WTC11 (cell line): Measurements from ENCODE around the gene GRAMD1B. TPM values are rescaled to one million over a fixed set of nuclear protein-coding genes. Genes with fewer than 3 reads are reported as not detected.

Source experiments
- ATAC-seq: fragments of 200-7000 bp; cut with Tn5 transposase; 2 replicates; pipeline ENCODE4 v1.10.0; 2021; ENCODE audit warnings: mild to moderate bottlenecking, moderate library complexity
- CTCF ChIA-PET: fragments of 300-600 bp; sonication (Branson Sonifier 250); formaldehyde crosslinking; loops from one replicate; lab custom pipeline; 2021; ENCODE audit warnings: antibody characterized with exemption; lab: Charles Lee
- POLR2A ChIA-PET: fragments of 350-600 bp; sonication (Branson Sonifier 250); formaldehyde crosslinking; loops from one replicate; lab custom pipeline; 2021; ENCODE audit warnings: antibody characterized with exemption; lab: Charles Lee
- DNase-seq: peaks from one replicate; pipeline ENCODE4 v3.0.0; 2021; ENCODE audit warnings: low spot score
- H3K27ac Mint-ChIP-seq: 2 replicates; pipeline ENCODE4 v1.8.0; 2021; ENCODE audit warnings: mixed read lengths
- H3K27me3 Mint-ChIP-seq: 2 replicates; pipeline ENCODE4 v1.8.0; 2021; ENCODE audit warnings: low read depth, mild to moderate bottlenecking, moderate library complexity, mixed read lengths
- H3K36me3 Mint-ChIP-seq: 2 replicates; pipeline ENCODE4 v1.8.0; 2021; ENCODE audit warnings: mixed read lengths
- H3K4me1 Mint-ChIP-seq: 2 replicates; pipeline ENCODE4 v1.8.0; 2022; ENCODE audit warnings: mixed read lengths
- H3K4me3 Mint-ChIP-seq: 2 replicates; pipeline ENCODE4 v1.8.0; 2021; ENCODE audit warnings: mild to moderate bottlenecking, moderate library complexity, mixed read lengths
- H3K9me3 Mint-ChIP-seq: 2 replicates; pipeline ENCODE4 v1.8.0; 2021; ENCODE audit warnings: mixed read lengths
- SMAD3 ChIP-seq: sonication (generic); formaldehyde crosslinking; IDR thresholded peaks from 2 replicates; pipeline ENCODE4 v1.8.0; 2022; ENCODE audit warnings: missing genetic modification reagents, mild to moderate bottlenecking, borderline replicate concordance
- ZBTB21 ChIP-seq: sonication (generic); formaldehyde crosslinking; IDR thresholded peaks from 2 replicates; pipeline ENCODE4 v1.8.1; 2023; ENCODE audit warnings: mild to moderate bottlenecking, missing genetic modification reagents, borderline replicate concordance
- ZNF396 ChIP-seq: fragments of 250-450 bp; sonication (Bioruptor Pico); IDR thresholded peaks from 2 replicates; pipeline ENCODE4 v1.8.0; 2021; ENCODE audit warnings: mild to moderate bottlenecking, moderate library complexity, borderline replicate concordance
- ZNF416 ChIP-seq: fragments of 250-450 bp; sonication (Bioruptor Pico); IDR thresholded peaks from 2 replicates; pipeline ENCODE4 v1.9.0; 2021; ENCODE audit warnings: mild to moderate bottlenecking, inconsistent platforms
- total RNA-seq: library from RNA; stranded (reverse); gene quantifications from 3 replicates; pipeline ENCODE4 v1.2.3, GENCODE V29; 2021
- TF ChIP-seq, protein P1 (sequence below): sonication (generic); formaldehyde crosslinking; IDR thresholded peaks from 2 replicates; pipeline ENCODE4 v1.8.1; 2023; ENCODE audit warnings: mild to moderate bottlenecking, missing genetic modification reagents
- TF ChIP-seq, protein P2 (sequence below): sonication (generic); formaldehyde crosslinking; IDR thresholded peaks from 2 replicates; pipeline ENCODE4 v1.8.1; 2022; ENCODE audit warnings: mild to moderate bottlenecking, moderate library complexity, missing genetic modification reagents
- TF ChIP-seq, protein P3 (sequence below): sonication (generic); formaldehyde crosslinking; IDR thresholded peaks from 2 replicates; pipeline ENCODE4 v1.8.0; 2022; ENCODE audit warnings: mild to moderate bottlenecking, missing genetic modification reagents
- TF ChIP-seq, protein P4 (sequence below): fragments of 250-450 bp; sonication (Bioruptor Pico); conservative IDR thresholded peaks from 2 replicates; pipeline ENCODE4 v1.9.0; 2021; ENCODE audit warnings: mild to moderate bottlenecking
- TF ChIP-seq, protein P5 (sequence below): fragments of 200-600 bp; IDR thresholded peaks from 2 replicates; pipeline ENCODE4 v1.8.0; 2022; ENCODE audit warnings: antibody characterized with exemption
- TF ChIP-seq, protein P6 (sequence below): fragments of 250-450 bp; sonication (Bioruptor Pico); IDR thresholded peaks from 2 replicates; pipeline ENCODE4 v1.9.0; 2021; ENCODE audit warnings: mild to moderate bottlenecking, borderline replicate concordance
- TF ChIP-seq, protein P7 (sequence below): sonication (generic); formaldehyde crosslinking; IDR thresholded peaks from 2 replicates; pipeline ENCODE4 v1.8.1; 2022; ENCODE audit warnings: low read depth, missing genetic modification reagents, borderline replicate concordance
- TF ChIP-seq, protein P8 (sequence below): sonication (generic); formaldehyde crosslinking; IDR thresholded peaks from 2 replicates; pipeline ENCODE4 v1.8.1; 2023; ENCODE audit warnings: mild to moderate bottlenecking, missing genetic modification reagents, moderate library complexity
- TF ChIP-seq, protein P9 (sequence below): sonication (generic); formaldehyde crosslinking; IDR thresholded peaks from 2 replicates; pipeline ENCODE4 v1.8.1; 2022; ENCODE audit warnings: mild to moderate bottlenecking, missing genetic modification reagents, moderate library complexity, borderline replicate concordance

Gene GRAMD1B
- total RNA-seq, 1 experiment from 2014 or later, result 31.5 TPM

DNA sequence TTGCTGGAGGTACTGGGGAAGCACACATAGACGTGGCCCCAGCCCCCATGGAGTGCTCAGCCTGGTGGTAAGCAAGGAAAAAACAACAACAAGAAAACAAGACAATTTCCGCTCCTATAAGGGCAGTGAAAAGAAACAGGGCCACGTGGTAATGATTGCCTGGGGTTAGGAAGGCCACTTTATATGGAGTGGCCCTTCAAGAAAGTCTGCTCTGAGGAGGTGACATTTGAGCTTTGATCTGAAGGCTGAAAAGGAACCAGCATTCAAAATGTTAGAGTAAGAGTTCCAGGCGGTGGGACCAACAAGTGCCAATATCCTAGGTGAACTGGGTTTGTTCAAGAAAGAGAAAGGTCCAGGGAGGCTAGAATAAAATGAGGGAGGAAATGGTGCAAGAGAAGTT lies 136.8 kb downstream of the GRAMD1B start (continued):
- TF ChIP-seq, protein P1, sequence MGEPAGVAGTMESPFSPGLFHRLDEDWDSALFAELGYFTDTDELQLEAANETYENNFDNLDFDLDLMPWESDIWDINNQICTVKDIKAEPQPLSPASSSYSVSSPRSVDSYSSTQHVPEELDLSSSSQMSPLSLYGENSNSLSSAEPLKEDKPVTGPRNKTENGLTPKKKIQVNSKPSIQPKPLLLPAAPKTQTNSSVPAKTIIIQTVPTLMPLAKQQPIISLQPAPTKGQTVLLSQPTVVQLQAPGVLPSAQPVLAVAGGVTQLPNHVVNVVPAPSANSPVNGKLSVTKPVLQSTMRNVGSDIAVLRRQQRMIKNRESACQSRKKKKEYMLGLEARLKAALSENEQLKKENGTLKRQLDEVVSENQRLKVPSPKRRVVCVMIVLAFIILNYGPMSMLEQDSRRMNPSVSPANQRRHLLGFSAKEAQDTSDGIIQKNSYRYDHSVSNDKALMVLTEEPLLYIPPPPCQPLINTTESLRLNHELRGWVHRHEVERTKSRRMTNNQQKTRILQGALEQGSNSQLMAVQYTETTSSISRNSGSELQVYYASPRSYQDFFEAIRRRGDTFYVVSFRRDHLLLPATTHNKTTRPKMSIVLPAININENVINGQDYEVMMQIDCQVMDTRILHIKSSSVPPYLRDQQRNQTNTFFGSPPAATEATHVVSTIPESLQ (CRISPR knock-in tag), result no peak
- TF ChIP-seq, protein P2, sequence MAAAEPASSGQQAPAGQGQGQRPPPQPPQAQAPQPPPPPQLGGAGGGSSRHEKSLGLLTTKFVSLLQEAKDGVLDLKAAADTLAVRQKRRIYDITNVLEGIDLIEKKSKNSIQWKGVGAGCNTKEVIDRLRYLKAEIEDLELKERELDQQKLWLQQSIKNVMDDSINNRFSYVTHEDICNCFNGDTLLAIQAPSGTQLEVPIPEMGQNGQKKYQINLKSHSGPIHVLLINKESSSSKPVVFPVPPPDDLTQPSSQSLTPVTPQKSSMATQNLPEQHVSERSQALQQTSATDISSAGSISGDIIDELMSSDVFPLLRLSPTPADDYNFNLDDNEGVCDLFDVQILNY (CRISPR knock-in tag), result no peak
- TF ChIP-seq, protein P3, sequence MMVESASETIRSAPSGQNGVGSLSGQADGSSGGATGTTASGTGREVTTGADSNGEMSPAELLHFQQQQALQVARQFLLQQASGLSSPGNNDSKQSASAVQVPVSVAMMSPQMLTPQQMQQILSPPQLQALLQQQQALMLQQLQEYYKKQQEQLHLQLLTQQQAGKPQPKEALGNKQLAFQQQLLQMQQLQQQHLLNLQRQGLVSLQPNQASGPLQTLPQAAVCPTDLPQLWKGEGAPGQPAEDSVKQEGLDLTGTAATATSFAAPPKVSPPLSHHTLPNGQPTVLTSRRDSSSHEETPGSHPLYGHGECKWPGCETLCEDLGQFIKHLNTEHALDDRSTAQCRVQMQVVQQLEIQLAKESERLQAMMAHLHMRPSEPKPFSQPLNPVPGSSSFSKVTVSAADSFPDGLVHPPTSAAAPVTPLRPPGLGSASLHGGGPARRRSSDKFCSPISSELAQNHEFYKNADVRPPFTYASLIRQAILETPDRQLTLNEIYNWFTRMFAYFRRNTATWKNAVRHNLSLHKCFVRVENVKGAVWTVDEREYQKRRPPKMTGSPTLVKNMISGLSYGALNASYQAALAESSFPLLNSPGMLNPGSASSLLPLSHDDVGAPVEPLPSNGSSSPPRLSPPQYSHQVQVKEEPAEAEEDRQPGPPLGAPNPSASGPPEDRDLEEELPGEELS (CRISPR knock-in tag), result no peak
- TF ChIP-seq, protein P4, sequence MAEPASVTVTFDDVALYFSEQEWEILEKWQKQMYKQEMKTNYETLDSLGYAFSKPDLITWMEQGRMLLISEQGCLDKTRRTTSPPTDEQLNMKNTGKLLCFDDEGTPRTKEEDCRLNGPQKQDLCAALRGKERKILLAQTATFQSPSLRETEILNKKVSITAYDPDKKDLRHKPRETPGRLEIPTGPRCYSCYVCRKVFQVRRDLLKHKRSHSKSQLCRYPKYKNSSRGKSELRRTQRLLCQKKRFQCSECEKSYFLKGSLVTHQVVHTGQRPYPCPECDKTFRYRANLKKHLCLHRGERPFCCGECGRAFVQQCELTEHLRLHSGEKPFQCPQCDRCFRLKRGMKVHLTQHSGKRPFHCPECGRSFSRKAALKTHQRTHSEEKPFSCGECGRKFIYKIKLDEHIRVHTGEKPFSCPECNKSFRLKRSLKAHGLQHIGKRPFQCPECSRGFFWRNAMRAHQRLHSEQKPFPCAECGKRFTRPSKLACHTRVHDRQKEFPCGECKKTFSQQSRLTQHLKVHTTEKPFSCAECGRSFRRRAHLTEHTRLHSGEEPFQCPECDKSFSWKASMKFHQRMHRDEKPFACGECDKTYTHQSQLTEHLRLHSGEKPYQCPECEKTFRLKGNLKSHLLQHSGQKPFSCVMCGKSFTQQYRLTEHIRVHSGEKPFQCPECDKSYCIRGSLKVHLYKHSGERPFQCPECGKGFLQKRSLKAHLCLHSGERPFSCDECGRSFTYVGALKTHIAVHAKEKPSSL (CRISPR knock-in tag), result no peak
- no peak for TF ChIP-seq ZNF416 (CRISPR knock-in tag)
- TF ChIP-seq, protein P5, sequence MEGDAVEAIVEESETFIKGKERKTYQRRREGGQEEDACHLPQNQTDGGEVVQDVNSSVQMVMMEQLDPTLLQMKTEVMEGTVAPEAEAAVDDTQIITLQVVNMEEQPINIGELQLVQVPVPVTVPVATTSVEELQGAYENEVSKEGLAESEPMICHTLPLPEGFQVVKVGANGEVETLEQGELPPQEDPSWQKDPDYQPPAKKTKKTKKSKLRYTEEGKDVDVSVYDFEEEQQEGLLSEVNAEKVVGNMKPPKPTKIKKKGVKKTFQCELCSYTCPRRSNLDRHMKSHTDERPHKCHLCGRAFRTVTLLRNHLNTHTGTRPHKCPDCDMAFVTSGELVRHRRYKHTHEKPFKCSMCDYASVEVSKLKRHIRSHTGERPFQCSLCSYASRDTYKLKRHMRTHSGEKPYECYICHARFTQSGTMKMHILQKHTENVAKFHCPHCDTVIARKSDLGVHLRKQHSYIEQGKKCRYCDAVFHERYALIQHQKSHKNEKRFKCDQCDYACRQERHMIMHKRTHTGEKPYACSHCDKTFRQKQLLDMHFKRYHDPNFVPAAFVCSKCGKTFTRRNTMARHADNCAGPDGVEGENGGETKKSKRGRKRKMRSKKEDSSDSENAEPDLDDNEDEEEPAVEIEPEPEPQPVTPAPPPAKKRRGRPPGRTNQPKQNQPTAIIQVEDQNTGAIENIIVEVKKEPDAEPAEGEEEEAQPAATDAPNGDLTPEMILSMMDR, result no peak

DNA sequence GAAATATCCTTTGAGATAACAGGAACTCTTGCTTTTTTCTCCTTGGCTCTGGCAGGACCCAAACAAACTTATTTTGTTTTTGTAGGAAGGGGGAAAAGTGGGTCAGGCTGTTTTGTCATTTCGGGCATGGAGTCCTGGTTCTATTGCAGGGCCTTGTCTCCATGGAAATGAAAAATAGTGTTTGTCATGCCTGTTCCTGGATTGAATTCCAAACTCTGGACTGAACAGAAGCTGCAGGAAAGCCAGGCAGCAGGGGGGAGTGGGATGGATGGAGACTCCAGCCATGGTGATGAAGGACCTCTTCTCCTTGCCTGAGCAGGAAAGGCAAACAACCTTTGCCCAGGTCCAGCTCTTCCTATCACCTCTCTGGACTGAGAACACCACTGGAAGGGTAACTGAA lies 137.4 kb downstream of the GRAMD1B start:
- ChIA-PET CTCF (interaction anchor here (2.1 to 5.4 kb wide), 3 partner anchors 9 to 13 kb away, joined by 7 to 33 read pairs (median 17); no protein-coding TSS in a partner anchor), POLR2A (no interaction called here)
- no peak overlapping the region for H3K4me3 Mint-ChIP-seq
- H3K9me3 Mint-ChIP-seq, result no peaks in the 10 kb centered on the region
- no peak for DNase-seq
- H3K27ac Mint-ChIP-seq, result no peak overlapping the region
- ATAC-seq, result no peak
- no peak for TF ChIP-seq SMAD3
- TF ChIP-seq, protein P6, sequence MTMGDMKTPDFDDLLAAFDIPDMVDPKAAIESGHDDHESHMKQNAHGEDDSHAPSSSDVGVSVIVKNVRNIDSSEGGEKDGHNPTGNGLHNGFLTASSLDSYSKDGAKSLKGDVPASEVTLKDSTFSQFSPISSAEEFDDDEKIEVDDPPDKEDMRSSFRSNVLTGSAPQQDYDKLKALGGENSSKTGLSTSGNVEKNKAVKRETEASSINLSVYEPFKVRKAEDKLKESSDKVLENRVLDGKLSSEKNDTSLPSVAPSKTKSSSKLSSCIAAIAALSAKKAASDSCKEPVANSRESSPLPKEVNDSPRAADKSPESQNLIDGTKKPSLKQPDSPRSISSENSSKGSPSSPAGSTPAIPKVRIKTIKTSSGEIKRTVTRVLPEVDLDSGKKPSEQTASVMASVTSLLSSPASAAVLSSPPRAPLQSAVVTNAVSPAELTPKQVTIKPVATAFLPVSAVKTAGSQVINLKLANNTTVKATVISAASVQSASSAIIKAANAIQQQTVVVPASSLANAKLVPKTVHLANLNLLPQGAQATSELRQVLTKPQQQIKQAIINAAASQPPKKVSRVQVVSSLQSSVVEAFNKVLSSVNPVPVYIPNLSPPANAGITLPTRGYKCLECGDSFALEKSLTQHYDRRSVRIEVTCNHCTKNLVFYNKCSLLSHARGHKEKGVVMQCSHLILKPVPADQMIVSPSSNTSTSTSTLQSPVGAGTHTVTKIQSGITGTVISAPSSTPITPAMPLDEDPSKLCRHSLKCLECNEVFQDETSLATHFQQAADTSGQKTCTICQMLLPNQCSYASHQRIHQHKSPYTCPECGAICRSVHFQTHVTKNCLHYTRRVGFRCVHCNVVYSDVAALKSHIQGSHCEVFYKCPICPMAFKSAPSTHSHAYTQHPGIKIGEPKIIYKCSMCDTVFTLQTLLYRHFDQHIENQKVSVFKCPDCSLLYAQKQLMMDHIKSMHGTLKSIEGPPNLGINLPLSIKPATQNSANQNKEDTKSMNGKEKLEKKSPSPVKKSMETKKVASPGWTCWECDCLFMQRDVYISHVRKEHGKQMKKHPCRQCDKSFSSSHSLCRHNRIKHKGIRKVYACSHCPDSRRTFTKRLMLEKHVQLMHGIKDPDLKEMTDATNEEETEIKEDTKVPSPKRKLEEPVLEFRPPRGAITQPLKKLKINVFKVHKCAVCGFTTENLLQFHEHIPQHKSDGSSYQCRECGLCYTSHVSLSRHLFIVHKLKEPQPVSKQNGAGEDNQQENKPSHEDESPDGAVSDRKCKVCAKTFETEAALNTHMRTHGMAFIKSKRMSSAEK (CRISPR knock-in tag), result no peak
- TF ChIP-seq, all 79 proteins: peak for 0
- Mint-ChIP-seq H3K4me1 (peaks cover 63% of the 10 kb centered on the region), H3K27me3 (no peaks in the 10 kb centered on the region), H3K36me3 (no peaks in the 10 kb centered on the region)

DNA sequence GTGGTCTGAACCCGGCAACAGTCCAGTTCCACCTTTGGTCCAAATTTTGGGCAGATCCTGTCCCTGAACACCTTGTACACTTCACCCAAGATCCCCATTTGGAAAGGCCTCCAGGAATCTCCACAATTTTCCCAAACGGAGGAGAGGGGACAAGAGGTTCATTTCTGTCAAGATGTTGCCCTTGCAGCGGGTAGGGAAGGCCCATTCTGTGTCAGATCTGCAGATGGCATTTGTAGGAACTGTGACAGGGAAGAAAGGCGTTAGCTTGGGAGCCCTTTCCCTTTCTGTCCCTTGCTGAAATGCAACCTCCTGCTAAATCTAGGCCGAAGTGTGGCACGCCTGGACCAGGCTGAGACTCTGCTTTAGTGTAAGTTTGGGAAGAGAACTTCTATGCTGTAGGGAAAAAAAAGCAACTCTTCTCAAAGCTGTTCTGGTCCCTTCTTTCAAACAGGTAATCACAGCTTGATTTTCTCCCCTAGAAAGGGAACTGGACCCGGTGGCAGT lies 138.3 kb downstream of the GRAMD1B start:
- Mint-ChIP-seq H3K4me1 (peaks cover 64% of the 10 kb centered on the region), H3K4me3 (no peak overlapping the region), H3K9me3 (no peaks in the 10 kb centered on the region), H3K27ac (no peak overlapping the region), H3K36me3 (no peaks in the 10 kb centered on the region), H3K27me3 (no peaks in the 10 kb centered on the region)
- DNase-seq, result no peak
- CTCF ChIA-PET, result interaction anchor here (0.5 to 5.4 kb wide), 5 partner anchors 8 to 842 kb away, joined by 3 to 33 read pairs (median 7); no protein-coding TSS in a partner anchor
- ATAC-seq, result no peak
- POLR2A ChIA-PET, result no interaction called here
- TF ChIP-seq, protein P7, sequence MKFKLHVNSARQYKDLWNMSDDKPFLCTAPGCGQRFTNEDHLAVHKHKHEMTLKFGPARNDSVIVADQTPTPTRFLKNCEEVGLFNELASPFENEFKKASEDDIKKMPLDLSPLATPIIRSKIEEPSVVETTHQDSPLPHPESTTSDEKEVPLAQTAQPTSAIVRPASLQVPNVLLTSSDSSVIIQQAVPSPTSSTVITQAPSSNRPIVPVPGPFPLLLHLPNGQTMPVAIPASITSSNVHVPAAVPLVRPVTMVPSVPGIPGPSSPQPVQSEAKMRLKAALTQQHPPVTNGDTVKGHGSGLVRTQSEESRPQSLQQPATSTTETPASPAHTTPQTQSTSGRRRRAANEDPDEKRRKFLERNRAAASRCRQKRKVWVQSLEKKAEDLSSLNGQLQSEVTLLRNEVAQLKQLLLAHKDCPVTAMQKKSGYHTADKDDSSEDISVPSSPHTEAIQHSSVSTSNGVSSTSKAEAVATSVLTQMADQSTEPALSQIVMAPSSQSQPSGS (CRISPR knock-in tag), result no peak
- TF ChIP-seq, protein P8, sequence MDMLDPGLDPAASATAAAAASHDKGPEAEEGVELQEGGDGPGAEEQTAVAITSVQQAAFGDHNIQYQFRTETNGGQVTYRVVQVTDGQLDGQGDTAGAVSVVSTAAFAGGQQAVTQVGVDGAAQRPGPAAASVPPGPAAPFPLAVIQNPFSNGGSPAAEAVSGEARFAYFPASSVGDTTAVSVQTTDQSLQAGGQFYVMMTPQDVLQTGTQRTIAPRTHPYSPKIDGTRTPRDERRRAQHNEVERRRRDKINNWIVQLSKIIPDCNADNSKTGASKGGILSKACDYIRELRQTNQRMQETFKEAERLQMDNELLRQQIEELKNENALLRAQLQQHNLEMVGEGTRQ, result no peak
- no peak for TF ChIP-seq ZBTB21
- TF ChIP-seq ZNF396 (CRISPR knock-in tag), result no peak
- TF ChIP-seq, protein P9, sequence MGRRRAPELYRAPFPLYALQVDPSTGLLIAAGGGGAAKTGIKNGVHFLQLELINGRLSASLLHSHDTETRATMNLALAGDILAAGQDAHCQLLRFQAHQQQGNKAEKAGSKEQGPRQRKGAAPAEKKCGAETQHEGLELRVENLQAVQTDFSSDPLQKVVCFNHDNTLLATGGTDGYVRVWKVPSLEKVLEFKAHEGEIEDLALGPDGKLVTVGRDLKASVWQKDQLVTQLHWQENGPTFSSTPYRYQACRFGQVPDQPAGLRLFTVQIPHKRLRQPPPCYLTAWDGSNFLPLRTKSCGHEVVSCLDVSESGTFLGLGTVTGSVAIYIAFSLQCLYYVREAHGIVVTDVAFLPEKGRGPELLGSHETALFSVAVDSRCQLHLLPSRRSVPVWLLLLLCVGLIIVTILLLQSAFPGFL (CRISPR knock-in tag), result no peak
